Measurements from ENCODE around the gene ANTXR1. TPM values are rescaled to one million over a fixed set of nuclear protein-coding genes. Genes with fewer than 3 reads are reported as not detected.

The ANTXR1 gene
- polyA plus RNA-seq, 1 donor, result 29.6 TPM

DNA sequence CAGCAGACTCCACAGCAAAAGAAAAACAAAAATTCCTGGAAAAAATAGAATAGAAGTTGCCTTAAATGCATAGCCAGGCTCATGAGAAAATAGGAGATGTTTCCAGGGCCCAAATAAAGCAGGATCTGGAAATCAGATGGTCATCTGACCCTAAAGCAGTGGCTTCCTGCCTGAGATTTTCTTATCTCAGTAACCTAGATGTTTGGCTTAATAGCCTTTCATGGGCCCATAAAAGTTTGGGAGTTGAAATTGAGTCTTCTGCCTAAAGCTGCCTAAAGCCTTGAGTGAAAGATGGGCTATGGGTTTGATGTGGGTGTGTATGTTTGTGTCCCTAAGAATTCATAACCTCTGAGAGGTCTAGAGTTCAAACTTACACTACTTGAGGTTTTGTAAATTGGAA, 149.1 kb downstream of the ANTXR1 start:
- no peak for DNase-seq
- H3K36me3 ChIP-seq (ENCODE audit: control insufficient read depth, insufficient read depth, low read length), result no peaks in the 10 kb centered on the region
- H3K9me3 ChIP-seq (ENCODE audit: control insufficient read depth, low read depth, low read length), result no peaks in the 10 kb centered on the region
- no peaks in the 10 kb centered on the region for H3K4me1 ChIP-seq (ENCODE audit: control insufficient read depth, insufficient read depth, low read length)
- no peak overlapping the region for H3K27ac ChIP-seq (ENCODE audit: low read length)
- no peaks in the 10 kb centered on the region for H3K27me3 ChIP-seq (ENCODE audit: control insufficient read depth, insufficient read depth, low read length)
- no peak overlapping the region for H3K4me3 ChIP-seq (ENCODE audit: low read length)

DNA sequence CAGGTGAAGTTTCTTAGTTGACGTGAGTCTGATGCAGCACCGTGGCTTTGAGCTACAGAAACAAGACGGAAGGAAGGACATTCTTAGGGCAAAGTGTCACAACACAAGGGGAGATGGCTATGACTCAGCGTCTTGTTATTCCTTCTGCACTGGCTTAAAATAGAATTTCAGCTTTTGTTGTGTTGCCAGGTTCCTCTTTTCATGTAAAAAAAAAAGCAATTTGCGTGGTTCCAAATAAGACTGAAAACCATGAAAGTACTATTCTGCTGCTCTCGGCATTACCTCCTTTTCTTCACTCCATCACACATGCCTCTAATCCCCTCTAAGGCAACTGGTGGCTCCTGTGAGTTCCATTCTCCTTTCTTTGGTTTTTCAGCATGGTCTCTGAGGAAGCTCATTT, 150.1 kb downstream of the ANTXR1 start:
- no peaks in the 10 kb centered on the region for H3K4me1 ChIP-seq (ENCODE audit: control insufficient read depth, insufficient read depth, low read length)

DNA sequence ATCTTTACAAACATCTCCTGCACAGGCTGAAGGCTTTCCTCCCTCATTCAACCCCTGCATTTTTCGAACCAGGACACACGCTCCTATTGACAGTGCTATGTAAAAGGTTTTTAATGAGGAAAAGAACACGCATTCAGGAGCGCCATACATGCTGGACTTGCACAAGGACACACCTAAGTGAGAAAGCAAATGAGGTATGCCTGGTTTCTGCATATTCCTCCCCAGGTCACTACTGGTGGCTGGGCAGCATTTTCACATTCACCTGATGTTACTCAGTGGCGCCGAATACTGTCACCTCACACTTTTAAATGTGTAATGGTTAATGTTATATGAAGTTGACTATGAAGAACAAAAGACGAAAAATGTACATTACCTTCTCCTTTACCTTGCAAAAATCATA, 150.6 kb downstream of the ANTXR1 start:
- Histone ChIP-seq H3K27ac (ENCODE audit: low read length) (no peak overlapping the region), H3K36me3 (ENCODE audit: control insufficient read depth, insufficient read depth, low read length) (peaks cover 3% of the 10 kb centered on the region), H3K4me1 (ENCODE audit: control insufficient read depth, insufficient read depth, low read length) (no peaks in the 10 kb centered on the region), H3K4me3 (ENCODE audit: low read length) (no peak overlapping the region), H3K9me3 (ENCODE audit: control insufficient read depth, low read depth, low read length) (no peaks in the 10 kb centered on the region), H3K27me3 (ENCODE audit: control insufficient read depth, insufficient read depth, low read length) (no peaks in the 10 kb centered on the region)
- no CpG with 5 or more reads among the region's 7 CpGs for WGBS (ENCODE audit: insufficient coverage, low lambda C conversion rate)
- no peak for DNase-seq

More for the DNA sequence above, 150.1 kb downstream of the ANTXR1 start:
- Histone ChIP-seq H3K27ac (ENCODE audit: low read length) (no peak overlapping the region), H3K36me3 (ENCODE audit: control insufficient read depth, insufficient read depth, low read length) (no peaks in the 10 kb centered on the region), H3K9me3 (ENCODE audit: control insufficient read depth, low read depth, low read length) (no peaks in the 10 kb centered on the region), H3K4me3 (ENCODE audit: low read length) (no peak overlapping the region), H3K27me3 (ENCODE audit: control insufficient read depth, insufficient read depth, low read length) (no peaks in the 10 kb centered on the region)
- WGBS (ENCODE audit: insufficient coverage, low lambda C conversion rate), result 100% methylated on average over 1 of the region's 6 CpGs
- no peak for DNase-seq

DNA sequence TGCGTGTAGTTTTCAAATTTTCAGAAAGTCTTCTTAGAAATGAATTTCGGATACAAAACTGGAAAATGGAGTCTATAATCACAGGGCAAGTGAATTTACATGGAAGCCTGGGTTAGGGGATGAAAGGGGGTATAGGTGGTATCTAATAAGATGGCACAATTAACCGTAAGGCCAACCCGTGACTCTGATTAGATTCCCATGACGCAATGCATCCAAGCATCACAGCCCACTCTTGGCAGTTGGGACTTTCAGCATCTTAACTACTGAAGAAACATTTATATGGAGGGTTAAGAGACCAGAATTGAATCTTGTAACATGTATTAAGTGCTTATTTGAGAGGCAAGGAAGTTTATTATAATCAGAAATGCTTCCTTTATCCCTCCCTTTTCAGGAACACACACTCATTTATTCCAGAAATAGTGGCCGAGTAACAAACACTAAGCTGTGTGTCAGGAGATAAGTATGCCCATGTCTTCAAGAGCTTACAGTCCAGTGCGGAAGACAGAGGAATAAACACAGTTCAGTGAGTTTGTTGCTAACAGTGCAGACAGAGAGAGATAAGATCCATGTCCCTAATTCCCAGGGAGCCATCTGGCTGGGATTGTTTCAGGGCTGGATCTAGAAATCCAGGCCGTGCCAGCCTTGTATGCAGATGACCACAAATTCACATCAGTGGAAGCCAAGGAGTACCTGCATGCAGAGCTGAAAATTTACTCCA, 151.2 kb downstream of the ANTXR1 start:
- DNase-seq, result peak in 1 of 2 donors; percentile 25
- Histone ChIP-seq H3K36me3 (ENCODE audit: control insufficient read depth, insufficient read depth, low read length) (peaks cover 6% of the 10 kb centered on the region), H3K27ac (ENCODE audit: low read length) (no peak overlapping the region), H3K27me3 (ENCODE audit: control insufficient read depth, insufficient read depth, low read length) (no peaks in the 10 kb centered on the region), H3K4me3 (ENCODE audit: low read length) (no peak overlapping the region), H3K9me3 (ENCODE audit: control insufficient read depth, low read depth, low read length) (no peaks in the 10 kb centered on the region), H3K4me1 (ENCODE audit: control insufficient read depth, insufficient read depth, low read length) (no peaks in the 10 kb centered on the region)
- 94% methylated on average over 3 of the region's 8 CpGs for WGBS (ENCODE audit: insufficient coverage, low lambda C conversion rate)

DNA sequence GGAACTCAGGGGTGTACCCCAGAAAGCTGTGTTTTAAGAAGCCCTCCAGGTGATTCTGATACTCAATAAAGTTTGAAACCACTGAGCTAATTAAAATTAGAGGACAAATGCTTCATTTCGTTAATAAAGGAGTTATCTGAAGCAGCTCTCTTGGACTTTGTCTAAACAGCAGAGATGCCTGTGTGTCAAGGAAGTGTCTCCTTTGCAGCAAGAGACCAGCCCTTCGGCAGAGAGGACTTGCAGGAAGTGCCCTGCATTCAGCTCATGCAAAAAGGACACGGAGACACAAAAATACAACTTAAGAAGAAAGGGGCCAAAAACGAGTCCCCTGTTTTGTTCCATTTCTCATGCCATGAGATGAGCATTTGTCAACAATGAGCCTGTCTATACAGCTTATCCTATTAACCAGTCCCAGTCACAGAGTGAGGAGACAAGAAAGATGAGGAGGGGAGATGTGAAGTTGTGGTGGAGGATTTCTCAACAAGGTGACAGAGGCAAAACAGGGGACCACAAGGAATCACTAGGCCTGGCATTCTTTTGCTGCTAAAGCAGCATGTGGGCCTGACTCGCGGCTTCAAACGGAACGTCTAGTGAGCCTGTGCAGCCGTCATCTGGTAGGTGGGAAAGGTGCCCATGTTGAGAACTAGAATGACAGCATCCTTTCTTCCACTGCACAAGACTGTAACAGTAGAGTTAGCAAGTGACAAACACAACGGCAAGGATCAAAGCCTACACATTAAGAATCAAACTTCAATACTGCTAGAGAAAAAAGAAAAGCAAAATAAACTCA, 152.3 kb downstream of the ANTXR1 start:
- Histone ChIP-seq H3K36me3 (ENCODE audit: control insufficient read depth, insufficient read depth, low read length) (peaks cover 6% of the 10 kb centered on the region), H3K27me3 (ENCODE audit: control insufficient read depth, insufficient read depth, low read length) (no peaks in the 10 kb centered on the region), H3K4me1 (ENCODE audit: control insufficient read depth, insufficient read depth, low read length) (no peaks in the 10 kb centered on the region), H3K4me3 (ENCODE audit: low read length) (no peak overlapping the region), H3K27ac (ENCODE audit: low read length) (no peak overlapping the region), H3K9me3 (ENCODE audit: control insufficient read depth, low read depth, low read length) (no peaks in the 10 kb centered on the region)
- WGBS (ENCODE audit: insufficient coverage, low lambda C conversion rate), result 83% methylated on average over 1 of the region's 10 CpGs
- DNase-seq, result no peak

DNA sequence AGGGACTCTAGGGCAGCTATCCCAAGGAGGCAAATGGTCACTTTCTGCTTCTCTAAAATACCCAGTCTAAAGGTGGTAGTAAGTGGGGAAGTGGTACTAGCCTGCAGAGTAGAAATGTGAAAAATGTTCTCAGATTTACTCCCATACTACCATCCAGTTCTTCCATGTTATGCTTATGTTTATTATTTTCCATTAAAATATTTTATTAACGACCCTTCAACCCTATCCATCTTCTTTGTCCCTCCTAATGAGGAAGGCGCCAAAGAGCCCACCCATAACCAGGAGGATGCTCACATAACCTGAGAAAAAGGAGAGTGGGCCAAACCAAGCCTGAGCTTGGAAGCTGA, 153.5 kb downstream of the ANTXR1 start:
- no peak for DNase-seq
- no peak overlapping the region for H3K4me3 ChIP-seq (ENCODE audit: low read length)
- peaks cover 3% of the 10 kb centered on the region for H3K27me3 ChIP-seq (ENCODE audit: control insufficient read depth, insufficient read depth, low read length)
- H3K36me3 ChIP-seq (ENCODE audit: control insufficient read depth, insufficient read depth, low read length), result peaks cover 6% of the 10 kb centered on the region
- no peak overlapping the region for H3K27ac ChIP-seq (ENCODE audit: low read length)
- no peaks in the 10 kb centered on the region for H3K9me3 ChIP-seq (ENCODE audit: control insufficient read depth, low read depth, low read length)
- no peaks in the 10 kb centered on the region for H3K4me1 ChIP-seq (ENCODE audit: control insufficient read depth, insufficient read depth, low read length)
- WGBS (ENCODE audit: insufficient coverage, low lambda C conversion rate), result 90% methylated on average over 2 of the region's 2 CpGs

DNA sequence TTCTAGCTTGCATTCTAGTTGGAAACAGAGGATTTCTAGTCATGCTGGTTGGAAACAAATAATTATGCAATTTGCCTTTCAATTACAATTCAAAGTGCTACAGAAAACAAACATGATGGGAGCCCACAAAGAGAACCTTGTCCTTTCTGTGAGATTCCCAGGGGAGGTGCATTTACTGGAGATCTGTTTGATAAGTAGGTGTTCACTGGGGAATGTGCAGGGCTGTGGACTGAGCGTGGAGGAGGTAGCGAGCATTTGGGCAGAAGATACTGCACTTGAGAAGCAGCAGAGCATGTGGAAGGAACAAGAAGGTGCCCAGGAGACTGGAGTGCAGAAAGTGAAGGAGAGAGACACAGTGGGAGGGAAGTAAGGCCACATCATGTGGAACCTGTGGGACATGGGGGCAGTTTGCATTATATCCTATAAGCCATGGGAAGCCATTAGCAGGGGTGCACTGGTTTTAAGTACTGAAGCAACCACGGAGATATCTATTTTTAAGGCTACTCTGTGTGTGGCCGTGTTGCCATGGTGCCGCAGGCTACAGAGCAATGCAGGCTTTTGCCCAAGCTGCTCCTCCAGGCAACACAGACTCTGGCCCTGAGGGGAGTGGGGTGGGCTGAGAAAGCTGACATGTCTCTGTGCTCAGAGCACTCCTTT, 154.0 kb downstream of the ANTXR1 start:
- 82% methylated on average over 2 of the region's 5 CpGs for WGBS (ENCODE audit: insufficient coverage, low lambda C conversion rate)
- DNase-seq, result no peak
- peaks cover 6% of the 10 kb centered on the region for H3K36me3 ChIP-seq (ENCODE audit: control insufficient read depth, insufficient read depth, low read length)
- no peak overlapping the region for H3K27ac ChIP-seq (ENCODE audit: low read length)
- no peaks in the 10 kb centered on the region for H3K4me1 ChIP-seq (ENCODE audit: control insufficient read depth, insufficient read depth, low read length)
- peaks cover 3% of the 10 kb centered on the region for H3K27me3 ChIP-seq (ENCODE audit: control insufficient read depth, insufficient read depth, low read length)
- H3K4me3 ChIP-seq (ENCODE audit: low read length), result no peak overlapping the region
- no peaks in the 10 kb centered on the region for H3K9me3 ChIP-seq (ENCODE audit: control insufficient read depth, low read depth, low read length)

DNA sequence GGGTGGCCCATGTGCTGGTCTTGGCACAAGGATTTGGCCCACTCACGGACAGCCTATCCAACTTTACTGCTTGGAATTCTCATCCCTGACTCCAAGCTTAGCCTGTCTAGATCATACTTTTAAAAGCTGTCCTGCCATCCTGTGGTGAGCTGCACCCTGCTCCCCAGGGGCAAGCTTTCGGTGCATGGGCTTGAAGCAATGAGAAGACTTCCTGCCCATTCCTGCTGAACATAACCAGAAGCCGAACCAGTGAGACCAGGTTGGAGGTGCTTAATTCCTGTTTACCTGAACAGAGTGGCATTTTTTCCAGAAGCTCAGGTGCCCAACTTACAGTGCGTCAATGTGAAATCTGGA, 154.5 kb downstream of the ANTXR1 start:
- WGBS (ENCODE audit: insufficient coverage, low lambda C conversion rate), result 60% methylated on average over 1 of the region's 4 CpGs

DNA sequence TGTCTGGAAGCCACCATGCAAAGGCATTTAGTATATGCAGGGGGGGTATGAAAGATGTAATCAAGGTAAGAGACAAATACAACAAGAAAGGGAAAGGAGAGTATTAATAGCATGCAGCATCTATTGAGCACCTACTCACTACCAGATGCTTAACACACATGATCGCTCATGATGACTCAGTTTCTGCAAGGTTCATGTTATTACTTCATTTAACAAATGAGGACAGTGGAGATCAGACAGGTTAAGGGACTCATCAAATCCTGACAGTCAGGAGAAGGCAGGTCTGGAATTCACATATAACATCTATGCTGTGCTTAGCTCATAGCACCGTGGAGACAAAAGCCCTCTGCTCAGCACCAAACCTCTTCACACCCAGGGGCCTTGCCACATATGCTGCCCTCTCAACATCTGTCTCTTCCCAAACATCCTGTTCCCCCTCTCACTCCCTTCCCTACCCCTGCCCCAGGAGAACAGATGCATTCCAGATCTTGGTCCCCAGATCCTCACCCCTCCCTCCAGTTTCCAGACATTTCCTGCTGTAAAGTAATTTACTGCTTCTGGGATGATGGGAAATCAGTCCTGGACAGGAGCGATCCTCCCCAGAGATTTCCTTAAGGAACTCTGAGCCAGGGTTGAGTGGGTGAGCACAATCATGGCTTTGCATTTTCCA, 155.3 kb downstream of the ANTXR1 start:
- Histone ChIP-seq H3K36me3 (ENCODE audit: control insufficient read depth, insufficient read depth, low read length) (peaks cover 6% of the 10 kb centered on the region), H3K4me1 (ENCODE audit: control insufficient read depth, insufficient read depth, low read length) (no peaks in the 10 kb centered on the region), H3K27ac (ENCODE audit: low read length) (no peak overlapping the region), H3K9me3 (ENCODE audit: control insufficient read depth, low read depth, low read length) (no peaks in the 10 kb centered on the region), H3K27me3 (ENCODE audit: control insufficient read depth, insufficient read depth, low read length) (peaks cover 3% of the 10 kb centered on the region), H3K4me3 (ENCODE audit: low read length) (no peak overlapping the region)
- DNase-seq, result no peak
- WGBS (ENCODE audit: insufficient coverage, low lambda C conversion rate), result no CpG with 5 or more reads among the region's 3 CpGs

More for the DNA sequence above, 154.5 kb downstream of the ANTXR1 start:
- Histone ChIP-seq H3K4me1 (ENCODE audit: control insufficient read depth, insufficient read depth, low read length) (no peaks in the 10 kb centered on the region), H3K27ac (ENCODE audit: low read length) (no peak overlapping the region), H3K36me3 (ENCODE audit: control insufficient read depth, insufficient read depth, low read length) (peaks cover 6% of the 10 kb centered on the region), H3K4me3 (ENCODE audit: low read length) (no peak overlapping the region), H3K9me3 (ENCODE audit: control insufficient read depth, low read depth, low read length) (no peaks in the 10 kb centered on the region), H3K27me3 (ENCODE audit: control insufficient read depth, insufficient read depth, low read length) (peaks cover 3% of the 10 kb centered on the region)
- no peak for DNase-seq

DNA sequence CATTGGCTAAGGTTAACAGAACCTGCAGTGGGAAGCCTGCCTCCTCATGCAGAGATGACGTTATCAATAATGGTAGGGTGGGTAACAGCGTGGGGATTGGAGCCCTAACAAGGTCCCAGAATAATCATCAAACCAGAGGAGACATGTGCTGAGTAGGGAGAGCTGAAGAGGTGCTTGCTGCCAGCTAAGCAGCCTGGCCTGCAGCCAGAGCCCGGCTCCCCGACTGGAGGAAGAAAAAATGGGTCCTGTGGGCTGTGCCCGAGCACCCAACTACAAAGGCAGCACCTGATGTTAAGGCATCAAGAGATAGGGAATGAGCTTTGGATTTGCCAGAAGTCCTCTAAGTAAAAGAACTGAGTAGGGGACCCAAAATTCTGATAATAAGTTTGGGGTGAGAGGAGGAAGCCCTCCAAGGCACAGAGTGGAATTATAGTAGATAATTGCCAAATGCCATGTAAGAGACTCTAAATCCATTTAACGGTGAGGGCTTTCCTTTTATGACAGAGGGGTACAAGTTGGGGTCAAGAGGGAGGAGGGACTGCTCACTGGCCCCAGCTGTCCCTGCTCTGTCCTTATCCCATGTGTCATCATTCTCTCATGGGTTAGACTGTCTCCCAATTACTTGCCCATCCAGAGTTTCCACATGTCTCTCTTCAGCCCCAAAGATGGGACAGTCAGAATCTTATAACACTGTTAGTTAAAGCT, 156.1 kb downstream of the ANTXR1 start:
- WGBS (ENCODE audit: insufficient coverage, low lambda C conversion rate), result no CpG with 5 or more reads among the region's 6 CpGs
- DNase-seq, result no peak
- peaks cover 6% of the 10 kb centered on the region for H3K36me3 ChIP-seq (ENCODE audit: control insufficient read depth, insufficient read depth, low read length)
- H3K4me3 ChIP-seq (ENCODE audit: low read length), result no peak overlapping the region
- no peaks in the 10 kb centered on the region for H3K9me3 ChIP-seq (ENCODE audit: control insufficient read depth, low read depth, low read length)
- no peak overlapping the region for H3K27ac ChIP-seq (ENCODE audit: low read length)
- no peaks in the 10 kb centered on the region for H3K4me1 ChIP-seq (ENCODE audit: control insufficient read depth, insufficient read depth, low read length)
- peaks cover 3% of the 10 kb centered on the region for H3K27me3 ChIP-seq (ENCODE audit: control insufficient read depth, insufficient read depth, low read length)
